Pancreas (tissue), 10 donors: Measurements from ENCODE around the gene FILIP1. TPM values are rescaled to one million over a fixed set of nuclear protein-coding genes. Genes with fewer than 3 reads are reported as not detected.
A peak's percentile ranks its signal among the peaks of the same experiment; 100 is the strongest.

ENCODE experiments used
- ATAC-seq, 4 donors: fragments of 200-7000 bp; cut with Tn5 transposase; one replicate each; pipeline versions ENCODE4 v1.8.0 to v1.9.1; 2020; ENCODE audit warnings: mild to moderate bottlenecking in 4 of 4, moderate library complexity in 4 of 4
- DNase-seq, 6 donors: peaks; one replicate each; pipeline ENCODE4 v3.0.0-alpha.2; 2020
- FAIRE-seq: peaks from 2 replicates; lab custom pipeline; 2012; peaks lifted over from hg19 to GRCh38; lab: Jason Lieb, UNC
- H3K27ac ChIP-seq, 4 donors: fragments of 200-600 bp; sonication (generic); 1 replicate in 3 of 4; 2 replicates in 1 of 4; pipeline versions ENCODE4 v1.5.0 to v1.8.0; 2020
- H3K27me3 ChIP-seq, 4 donors: fragments of 200-600 bp; one replicate each; pipeline ENCODE4 v1.8.0; 2021
- H3K36me3 ChIP-seq, 3 donors: fragments of 200-600 bp; sonication (generic) in 1 of 3; one replicate each; pipeline versions ENCODE4 v1.5.0 to v1.8.0; 2020 to 2021
- H3K4me1 ChIP-seq, 3 donors: fragments of 200-600 bp; one replicate each; pipeline ENCODE4 v1.8.0; 2021
- H3K4me3 ChIP-seq, 4 donors: fragments of 200-600 bp; sonication (generic) in 2 of 4; one replicate each; pipeline versions ENCODE4 v1.5.0 to v1.8.0; 2020 to 2021
- H3K9me3 ChIP-seq, 4 donors: fragments of 200-600 bp; one replicate each; pipeline ENCODE4 v1.8.0; 2021
- WGBS, 2 donors: extraction: QIAGEN DNeasy Blood & Tissue Kit; methylation state at CpG; one replicate each; pipeline ENCODE4 v1.1.7; 2013; 5-methylcytosine and 5-hydroxymethylcytosine counted together
- intact Hi-C, 3 donors: fragments of 100-400 bp; cut with DNase I; formaldehyde crosslinking; loops; one replicate each; pipeline versions ENCODE4 v1.11.1 to v1.14.2; 2022
- polyA plus RNA-seq, 2 donors: library from polyadenylated mRNA; stranded (reverse); fragments of 200-250 nt; gene quantifications; one replicate each; pipeline ENCODE4 v1.2.3, GENCODE V29; 2013
- total RNA-seq, 6 donors: library from RNA; stranded (reverse); fragmentation: NEBNext Ultra II Directional in 4 of 6; extraction: Animal tissue kit (Norgen Biotek cat#: 25700) in 4 of 6; gene quantifications; one replicate each; pipeline versions ENCODE4 v1.2.1 to v1.2.4, GENCODE V29; 2021 to 2023
- TF ChIP-seq, protein P1 (sequence below), 4 donors: fragments of 200-600 bp; sonication (generic) in 3 of 4; IDR thresholded peaks; one replicate each; pipeline versions ENCODE4 v1.5.0 to v1.8.0; 2021; ENCODE audit warnings: antibody characterized with exemption in 4 of 4
- donor health status: healthy with polysubstance abuse.
- donor health status: DM: no; HTN: no; CAD: no; lungs with moderate emphysema.
- donor health status: DM: no; HTN: no; CAD: no.
- donor health status: control.
- donor health status: control.
- donor health status: Bipolar disorder and iron deficiency.
- donor health status: DM: yes; HTN: yes; CAD: no.
- donor health status: DM: no; HTN: no; CAD: no.
- donor health status: DM: no; HTN: no; CAD: no.
- donor health status: DM: yes; HTN: yes; CAD: no.

FILIP1 gene, protein sequence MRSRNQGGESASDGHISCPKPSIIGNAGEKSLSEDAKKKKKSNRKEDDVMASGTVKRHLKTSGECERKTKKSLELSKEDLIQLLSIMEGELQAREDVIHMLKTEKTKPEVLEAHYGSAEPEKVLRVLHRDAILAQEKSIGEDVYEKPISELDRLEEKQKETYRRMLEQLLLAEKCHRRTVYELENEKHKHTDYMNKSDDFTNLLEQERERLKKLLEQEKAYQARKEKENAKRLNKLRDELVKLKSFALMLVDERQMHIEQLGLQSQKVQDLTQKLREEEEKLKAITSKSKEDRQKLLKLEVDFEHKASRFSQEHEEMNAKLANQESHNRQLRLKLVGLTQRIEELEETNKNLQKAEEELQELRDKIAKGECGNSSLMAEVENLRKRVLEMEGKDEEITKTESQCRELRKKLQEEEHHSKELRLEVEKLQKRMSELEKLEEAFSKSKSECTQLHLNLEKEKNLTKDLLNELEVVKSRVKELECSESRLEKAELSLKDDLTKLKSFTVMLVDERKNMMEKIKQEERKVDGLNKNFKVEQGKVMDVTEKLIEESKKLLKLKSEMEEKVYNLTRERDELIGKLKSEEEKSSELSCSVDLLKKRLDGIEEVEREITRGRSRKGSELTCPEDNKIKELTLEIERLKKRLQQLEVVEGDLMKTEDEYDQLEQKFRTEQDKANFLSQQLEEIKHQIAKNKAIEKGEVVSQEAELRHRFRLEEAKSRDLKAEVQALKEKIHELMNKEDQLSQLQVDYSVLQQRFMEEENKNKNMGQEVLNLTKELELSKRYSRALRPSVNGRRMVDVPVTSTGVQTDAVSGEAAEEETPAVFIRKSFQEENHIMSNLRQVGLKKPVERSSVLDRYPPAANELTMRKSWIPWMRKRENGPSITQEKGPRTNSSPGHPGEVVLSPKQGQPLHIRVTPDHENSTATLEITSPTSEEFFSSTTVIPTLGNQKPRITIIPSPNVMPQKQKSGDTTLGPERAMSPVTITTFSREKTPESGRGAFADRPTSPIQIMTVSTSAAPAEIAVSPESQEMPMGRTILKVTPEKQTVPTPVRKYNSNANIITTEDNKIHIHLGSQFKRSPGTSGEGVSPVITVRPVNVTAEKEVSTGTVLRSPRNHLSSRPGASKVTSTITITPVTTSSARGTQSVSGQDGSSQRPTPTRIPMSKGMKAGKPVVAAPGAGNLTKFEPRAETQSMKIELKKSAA (N-terminal part only)
- total RNA-seq (1 to 10 TPM in 5 of 6 donors, under 1 TPM in 1; 0.88 to 3.6 (median 1.6) TPM), polyA plus RNA-seq (under 1 TPM; 0.33 to 0.87 TPM)

GRCh38 chr6:75493400-75494064 is at the start of gene FILIP1:
FILIP1 (minus strand) TSS chr6:75493800; CDS start chr6:75414972, 78,828 bp downstream.
- intact Hi-C loops = no loop called here
- Histone ChIP-seq H3K27me3 (no peaks in the 10 kb centered on the region), H3K4me1 (peaks cover 5 to 26% (median 19%) of the 10 kb centered on the region in 3 donors), H3K4me3 (peak within 1 kb of the TSS in 3 of 4 donors; percentile 7 to 30 (median 18)), H3K27ac (peak within 1 kb of the TSS in 3 of 4 donors; percentile 42 to 68 (median 60)), H3K9me3 (no peaks in the 10 kb centered on the region), H3K36me3 (no peaks in the 10 kb centered on the region)
- DNase-seq (peak in 5 of 6 donors; percentile 41 to 69 (median 53)), ATAC-seq (peak; percentile 77 to 90 (median 86)), FAIRE-seq (no peak)
- WGBS, 2 donors = 13 to 16% methylated on average over 10 of the region's 10 CpGs
- TF ChIP-seq, protein P1, sequence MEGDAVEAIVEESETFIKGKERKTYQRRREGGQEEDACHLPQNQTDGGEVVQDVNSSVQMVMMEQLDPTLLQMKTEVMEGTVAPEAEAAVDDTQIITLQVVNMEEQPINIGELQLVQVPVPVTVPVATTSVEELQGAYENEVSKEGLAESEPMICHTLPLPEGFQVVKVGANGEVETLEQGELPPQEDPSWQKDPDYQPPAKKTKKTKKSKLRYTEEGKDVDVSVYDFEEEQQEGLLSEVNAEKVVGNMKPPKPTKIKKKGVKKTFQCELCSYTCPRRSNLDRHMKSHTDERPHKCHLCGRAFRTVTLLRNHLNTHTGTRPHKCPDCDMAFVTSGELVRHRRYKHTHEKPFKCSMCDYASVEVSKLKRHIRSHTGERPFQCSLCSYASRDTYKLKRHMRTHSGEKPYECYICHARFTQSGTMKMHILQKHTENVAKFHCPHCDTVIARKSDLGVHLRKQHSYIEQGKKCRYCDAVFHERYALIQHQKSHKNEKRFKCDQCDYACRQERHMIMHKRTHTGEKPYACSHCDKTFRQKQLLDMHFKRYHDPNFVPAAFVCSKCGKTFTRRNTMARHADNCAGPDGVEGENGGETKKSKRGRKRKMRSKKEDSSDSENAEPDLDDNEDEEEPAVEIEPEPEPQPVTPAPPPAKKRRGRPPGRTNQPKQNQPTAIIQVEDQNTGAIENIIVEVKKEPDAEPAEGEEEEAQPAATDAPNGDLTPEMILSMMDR (IDR thresholded peaks at IDR 0.05) = no peak

- no peak overlapping the region for H3K27ac ChIP-seq
- intact Hi-C loops = no loop called here
- 62 to 81% methylated on average over 2 of the region's 2 CpGs for WGBS, 2 donors
- ATAC-seq (no peak), DNase-seq (no peak), FAIRE-seq (no peak)
- TF ChIP-seq, protein P1 (IDR thresholded peaks at IDR 0.05) = no peak
- H3K4me1 ChIP-seq = no peaks in the 10 kb centered on the region
- peaks cover 0 to 3% (median 0%) of the 10 kb centered on the region in 4 donors for H3K27me3 ChIP-seq
- no peak overlapping the region for H3K4me3 ChIP-seq
- no peaks in the 10 kb centered on the region for H3K9me3 ChIP-seq
- no peaks in the 10 kb centered on the region for H3K36me3 ChIP-seq
These were observed 49.7 kb upstream of the FILIP1 start for GRCh38 chr6:75543311-75543710.

DNA sequence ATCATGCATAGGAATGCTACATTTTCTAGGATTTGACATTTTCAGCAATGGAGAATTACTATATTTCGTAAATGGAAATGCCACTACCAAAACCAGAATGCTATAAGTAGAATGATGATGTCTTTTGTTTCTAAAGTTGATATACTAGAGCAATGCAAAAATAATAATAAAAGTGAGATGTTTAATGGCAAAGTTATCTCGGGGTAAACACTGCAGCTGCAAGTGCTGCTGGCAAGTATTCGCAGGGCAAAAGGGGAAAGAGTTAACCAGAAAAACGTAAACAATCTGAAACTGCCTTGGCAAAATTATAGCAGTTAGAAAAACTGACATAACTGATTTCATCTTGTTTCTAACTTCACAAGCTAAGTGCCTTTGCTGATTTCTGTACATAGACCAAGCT is 45.5 kb upstream of the FILIP1 start:
- H3K27ac ChIP-seq = no peak overlapping the region
- DNase-seq (no peak), ATAC-seq (no peak), FAIRE-seq (no peak)
- no peaks in the 10 kb centered on the region for H3K9me3 ChIP-seq
- H3K4me1 ChIP-seq = no peaks in the 10 kb centered on the region
- intact Hi-C loops = loop anchor here in 1 of 3 donors (10.0 kb wide), 1 partner anchor 274 kb away; no protein-coding TSS in a partner anchor
- TF ChIP-seq, protein P1 (IDR thresholded peaks at IDR 0.05) = no peak
- peaks cover 0 to 3% (median 0%) of the 10 kb centered on the region in 4 donors for H3K27me3 ChIP-seq
- no peak overlapping the region for H3K4me3 ChIP-seq
- 52 to 55% methylated on average over 4 of the region's 4 CpGs for WGBS, 2 donors
- H3K36me3 ChIP-seq = no peaks in the 10 kb centered on the region

- Histone ChIP-seq H3K9me3 (no peaks in the 10 kb centered on the region), H3K4me1 (no peaks in the 10 kb centered on the region), H3K27me3 (no peaks in the 10 kb centered on the region), H3K4me3 (no peak overlapping the region), H3K27ac (no peak overlapping the region), H3K36me3 (no peaks in the 10 kb centered on the region)
- TF ChIP-seq, protein P1 (IDR thresholded peaks at IDR 0.05) = no peak
- FAIRE-seq (no peak), ATAC-seq (no peak), DNase-seq (no peak)
- WGBS, 2 donors = 97 to 98% methylated on average over 1 of the region's 1 CpG
- intact Hi-C loops = loop anchor here in 1 of 3 donors (10.0 kb wide), 1 partner anchor 268 kb away; no protein-coding TSS in a partner anchor
These were observed 38.9 kb upstream of the FILIP1 start for GRCh38 chr6:75532521-75532920.
